Endothelial cell of umbilical vein (primary cell): ENCODE results near the gene LBHD2. TPM values are rescaled to one million over a fixed set of nuclear protein-coding genes. Genes with fewer than 3 reads are reported as not detected.

ENCODE experiments used
- BruUV-seq: library from RNA; stranded (reverse); fragments of 400-500 nt; replicated peaks from 2 replicates; lab custom pipeline; 2021; lab: Mats Ljungman, UMichigan
- CTCF ChIA-PET: fragments of 300-600, 350-600 bp; sonication (Branson Sonifier 250); formaldehyde crosslinking; loops from one replicate; lab custom pipeline; 2021; ENCODE audit warnings: antibody characterized with exemption, inconsistent platforms; lab: Charles Lee
- POLR2A ChIA-PET: fragments of 300-600, 350-600 bp; sonication (Branson Sonifier 250); formaldehyde crosslinking; loops from one replicate; lab custom pipeline; 2021; ENCODE audit warnings: antibody characterized with exemption, inconsistent platforms; lab: Charles Lee
- DNase-seq: peaks from one replicate; pipeline ENCODE4 v3.0.0-alpha.2; 2011; ENCODE audit warnings: low read depth, low spot score
- FAIRE-seq: peaks from 2 replicates; lab custom pipeline; 2011; peaks lifted over from hg19 to GRCh38; lab: Jason Lieb, UNC
- H2AFZ ChIP-seq: 2 replicates; pipeline ENCODE4 v1.6.0; 2012; ENCODE audit warnings: low read depth, low read length, control low read depth, inconsistent platforms
- H3K27ac ChIP-seq: 2 replicates; pipeline ENCODE4 v1.5.1; 2011; ENCODE audit warnings: low read depth, mild to moderate bottlenecking, control low read depth, low read length, moderate library complexity; ENCODE audit not compliant: insufficient read depth
- H3K27me3 ChIP-seq, 2 experiments: 2 replicates each; pipeline versions ENCODE4 v1.6.0 to v1.6.1; 2011; ENCODE audit warnings: low read length in 2 of 2, mixed read lengths in 1 of 2; ENCODE audit not compliant: control insufficient read depth in 2 of 2, insufficient read depth in 2 of 2
- H3K36me3 ChIP-seq, 2 experiments: 2 replicates in 1 of 2; 3 replicates in 1 of 2; pipeline ENCODE4 v1.5.1; 2011; ENCODE audit warnings: low read length in 2 of 2, mild to moderate bottlenecking in 1 of 2, moderate library complexity in 1 of 2; ENCODE audit not compliant: control insufficient read depth in 2 of 2, insufficient read depth in 2 of 2; ENCODE audit errors: extremely low read depth in 1 of 2
- H3K4me1 ChIP-seq: 3 replicates; pipeline ENCODE4 v1.5.1; 2011; ENCODE audit warnings: mild to moderate bottlenecking, low read length; ENCODE audit not compliant: control insufficient read depth, insufficient read depth; ENCODE audit errors: extremely low read depth
- H3K4me2 ChIP-seq: 2 replicates; pipeline ENCODE4 v1.6.1; 2011; ENCODE audit warnings: low read length, control low read depth, mixed read lengths; ENCODE audit not compliant: insufficient read depth
- H3K4me3 ChIP-seq, 3 experiments: fragments of 200-600 bp in 1 of 3; sonication (generic), shearing (Covaris generic) in 1 of 3; replicated peaks in 1 of 3; 2 replicates each; pipeline ENCODE4 v1.5.1; 2011 to 2016; ENCODE audit warnings: control low read depth in 3 of 3, low read length in 3 of 3, mild to moderate bottlenecking in 2 of 3, inconsistent platforms in 1 of 3, low read depth in 1 of 3, moderate library complexity in 1 of 3; ENCODE audit not compliant: insufficient read depth in 1 of 3
- H3K79me2 ChIP-seq: 2 replicates; pipeline ENCODE4 v1.6.0; 2012; ENCODE audit warnings: low read length, inconsistent platforms; ENCODE audit not compliant: control insufficient read depth, insufficient read depth
- H3K9ac ChIP-seq: replicated peaks from 2 replicates; pipeline ENCODE3; 2011; ENCODE audit warnings: low read length, control low read depth; ENCODE audit not compliant: insufficient read depth; ENCODE audit errors: extremely low read depth
- H3K9me1 ChIP-seq: replicated peaks from 3 replicates; pipeline ENCODE4 v1.6.0; 2011; ENCODE audit warnings: mild to moderate bottlenecking, low read length; ENCODE audit not compliant: control insufficient read depth, insufficient read depth; ENCODE audit errors: extremely low read depth
- H3K9me3 ChIP-seq: replicated peaks from 2 replicates; pipeline ENCODE4 v1.5.1; 2012; ENCODE audit warnings: low read length, inconsistent platforms; ENCODE audit not compliant: control insufficient read depth, insufficient read depth
- H4K20me1 ChIP-seq: replicated peaks from 2 replicates; pipeline ENCODE3; 2011; ENCODE audit warnings: mild to moderate bottlenecking, low read length; ENCODE audit not compliant: control insufficient read depth, insufficient read depth; ENCODE audit errors: extremely low read depth
- CTCF ChIP-seq, 2 donors: IDR thresholded peaks; 1 replicate in 1 of 2; 2 replicates in 1 of 2; pipeline ENCODE4 v1.5.1; 2011; ENCODE audit warnings: low read length in 2 of 2, mild to moderate bottlenecking in 2 of 2, moderate library complexity in 2 of 2, control low read depth in 1 of 2, inconsistent platforms in 1 of 2, low read depth in 1 of 2; ENCODE audit not compliant: insufficient read depth in 1 of 2; ENCODE audit errors: extremely low read depth in 1 of 2
- EZH2 ChIP-seq: IDR thresholded peaks from 2 replicates; pipeline ENCODE4 v1.6.1; 2012; ENCODE audit warnings: borderline replicate concordance, low read depth, mild to moderate bottlenecking, moderate library complexity, low read length, inconsistent platforms; ENCODE audit not compliant: severe bottlenecking
- MYC ChIP-seq: IDR thresholded peaks from one replicate; pipeline ENCODE4 v1.6.1; 2011; ENCODE audit warnings: mild to moderate bottlenecking, low read depth, low read length
- POLR2A ChIP-seq: IDR thresholded peaks from 2 replicates; pipeline ENCODE4 v1.6.1; 2012; ENCODE audit warnings: low read depth, mild to moderate bottlenecking, control low read depth, low read length
- POLR2AphosphoS5 ChIP-seq: IDR thresholded peaks from 2 replicates; pipeline ENCODE4 v1.6.1; 2012; ENCODE audit warnings: low read depth, mild to moderate bottlenecking, control low read depth, low read length, moderate library complexity; ENCODE audit not compliant: insufficient read depth
- dilution Hi-C: fragments of 300-500 bp; cut with MboI; formaldehyde crosslinking; loops from one replicate; pipeline ENCODE4 v1.15.0; 2019; ENCODE audit warnings: low sequenced_read_pairs; ENCODE audit not compliant: extremely low pct_ligation_motif_present
- intact Hi-C: fragments of 100-400 bp; cut with micrococcal nuclease; formaldehyde crosslinking; loops from one replicate; pipeline ENCODE4 v1.10.0; 2022
- polyA plus RNA-seq, 4 experiments: library from polyadenylated mRNA; depleted of rRNA in 3 of 4; stranded (reverse) in 3 of 4; unstranded in 1 of 4; fragments of >200 nt; gene quantifications; 2 replicates each; pipeline versions ENCODE4 v1.2.1 to v1.2.3, GENCODE V29; 2011 to 2012; ENCODE audit warnings: missing spikeins in 1 of 4
- total RNA-seq: library from RNA; stranded (reverse); gene quantifications from 2 replicates; pipeline ENCODE4 v1.2.3, GENCODE V29; 2021

Gene LBHD2
- total and polyA plus RNA-seq, 2 donors (not counting 3 experiments of a cell fraction or from before 2014, with no cell fraction given) = not detected

GRCh38 chr14:103099733-103100280, 15.8 kb downstream of the LBHD2 start:
- H2AFZ ChIP-seq = no peak overlapping the region
- no peak overlapping the region for H3K4me2 ChIP-seq
- no peaks in the 10 kb centered on the region for H3K4me1 ChIP-seq
- H3K9me3 ChIP-seq = no peaks in the 10 kb centered on the region
- CTCF ChIA-PET = interaction anchor here (1.2 to 7.9 kb wide), 2 partner anchors 21 to 40 kb away, joined by 4 to 219 read pairs; no protein-coding TSS in a partner anchor
- DNase-seq (no peak), FAIRE-seq (no peak)
- dilution Hi-C loops = no loop called here
- H3K9ac ChIP-seq = no peak overlapping the region
- H3K36me3 ChIP-seq = no peaks in the 10 kb centered on the region
- H4K20me1 ChIP-seq = no peaks in the 10 kb centered on the region
- no peak overlapping the region for H3K4me3 ChIP-seq
- H3K27me3 ChIP-seq = peaks cover 28 to 29% of the 10 kb centered on the region in 2 experiments
- TF ChIP-seq EZH2 = no peak
- TF ChIP-seq CTCF (IDR thresholded peaks at IDR 0.05; ENCODE audit: extremely low read depth in 1 of 2, insufficient read depth in 1 of 2, low read depth in 1 of 2, low read length in 2 of 2) = no peak
- no peak for TF ChIP-seq MYC
- TF ChIP-seq POLR2A = no peak
- no peak for TF ChIP-seq POLR2AphosphoS5
- POLR2A ChIA-PET = interaction anchor here (0.5 kb wide), 1 partner anchor 18 kb away, joined by 6 read pairs; no protein-coding TSS in a partner anchor
- BruUV-seq = no TSS peak
- no peaks in the 10 kb centered on the region for H3K9me1 ChIP-seq
- intact Hi-C loops = loop anchor here (5.0 kb wide), 1 partner anchor 287 kb away; the partner anchor contains the start of gene MARK3
- H3K79me2 ChIP-seq = no peaks in the 10 kb centered on the region
- H3K27ac ChIP-seq = no peak overlapping the region
